Kidney epithelial cell (primary cell): Measurements from ENCODE around the gene KRTAP5-5. TPM values are rescaled to one million over a fixed set of nuclear protein-coding genes. Genes with fewer than 3 reads are reported as not detected.
"Not testable (repeated sequence)": the region's sequence is repeated elsewhere in the genome, so short reads cannot be mapped to it uniquely, and the experiment has no call there.

Experiments used
- DNase-seq: peaks from one replicate; pipeline ENCODE4 v3.0.0-alpha.2; 2010; ENCODE audit warnings: low read depth
- H3K27me3 ChIP-seq: 2 replicates; pipeline ENCODE4 v1.6.0; 2011; ENCODE audit warnings: low read length; ENCODE audit not compliant: control insufficient read depth, insufficient read depth
- H3K36me3 ChIP-seq: 2 replicates; pipeline ENCODE4 v1.5.1; 2011; ENCODE audit warnings: low read length; ENCODE audit not compliant: control insufficient read depth, insufficient read depth
- H3K4me3 ChIP-seq: 2 replicates; pipeline ENCODE4 v1.5.1; 2011; ENCODE audit warnings: low read depth, mild to moderate bottlenecking, control low read depth, low read length
- CTCF ChIP-seq: IDR thresholded peaks from 2 replicates; pipeline ENCODE4 v1.5.1; 2011; ENCODE audit warnings: mild to moderate bottlenecking, moderate library complexity, low read length, control low read depth, inconsistent platforms; ENCODE audit not compliant: insufficient read depth, poor library complexity, severe bottlenecking
- total RNA-seq: library from RNA; depleted of rRNA; stranded (reverse); fragments of >200 nt; gene quantifications from 2 replicates; pipeline ENCODE4 v1.2.3, GENCODE V29; 2015

Gene KRTAP5-5
- total RNA-seq, 1 donor from 2014 or later = not detected

- no peak overlapping the region for H3K4me3 ChIP-seq
- no peaks in the 10 kb centered on the region for H3K36me3 ChIP-seq
- peaks cover 17% of the 10 kb centered on the region for H3K27me3 ChIP-seq
- no peak for DNase-seq
- TF ChIP-seq CTCF = no peak
These were observed 15.8 kb downstream of the KRTAP5-5 start for GRCh38 chr11:1645357-1645821.

- H3K27me3 ChIP-seq = peaks cover 20% of the 10 kb centered on the region
- H3K4me3 ChIP-seq, H3K36me3 ChIP-seq, DNase-seq: not testable (repeated sequence)
These were observed 17.0 kb downstream of the KRTAP5-5 start for GRCh38 chr11:1646540-1646939.

- no peak for DNase-seq
- H3K27me3 ChIP-seq = peaks cover 27% of the 10 kb centered on the region
- no peak for TF ChIP-seq CTCF
These were observed 18.5 kb downstream of the KRTAP5-5 start for GRCh38 chr11:1647901-1648652.

GRCh38 chr11:1648653-1649420 lies 19.3 kb downstream of the KRTAP5-5 start:
- DNase-seq = no peak
- Histone ChIP-seq H3K36me3 (no peaks in the 10 kb centered on the region), H3K4me3 (no peak overlapping the region), H3K27me3 (peaks cover 33% of the 10 kb centered on the region)
- no peak for TF ChIP-seq CTCF

More at GRCh38 chr11:1647901-1648652, 18.5 kb downstream of the KRTAP5-5 start:
- H3K4me3 ChIP-seq = no peak overlapping the region
- H3K36me3 ChIP-seq = no peaks in the 10 kb centered on the region

- Histone ChIP-seq H3K4me3 (no peak overlapping the region), H3K27me3 (peaks cover 33% of the 10 kb centered on the region), H3K36me3 (no peaks in the 10 kb centered on the region)
- no peak for TF ChIP-seq CTCF
- DNase-seq = no peak
These were observed 20.7 kb downstream of the KRTAP5-5 start for GRCh38 chr11:1650034-1650917.

- H3K36me3 ChIP-seq = no peaks in the 10 kb centered on the region
- H3K27me3 ChIP-seq = peaks cover 32% of the 10 kb centered on the region
- DNase-seq = no peak
- no peak overlapping the region for H3K4me3 ChIP-seq
- TF ChIP-seq CTCF = no peak
These were observed 21.3 kb downstream of the KRTAP5-5 start for GRCh38 chr11:1650918-1651262.
